ENCODE data around the gene CFAP221.

The CFAP221 gene

GRCh38 chr2:119702203-119702917 is 158.1 kb downstream of the CFAP221 start:
- no peak overlapping the region for H3K27ac ChIP-seq (ENCODE audit: poor library complexity, severe bottlenecking)
- no peaks in the 10 kb centered on the region for H3K4me1 ChIP-seq (ENCODE audit: insufficient read depth, poor library complexity, severe bottlenecking)
- no peak overlapping the region for H3K4me3 ChIP-seq (ENCODE audit: severe bottlenecking)

GRCh38 chr2:119702918-119703401 is 158.7 kb downstream of the CFAP221 start:
- Histone ChIP-seq H3K27me3 (ENCODE audit: insufficient read depth, poor library complexity, severe bottlenecking) (no peaks in the 10 kb centered on the region), H3K4me1 (ENCODE audit: insufficient read depth, poor library complexity, severe bottlenecking) (no peaks in the 10 kb centered on the region), H3K4me3 (ENCODE audit: severe bottlenecking) (no peak overlapping the region), H3K36me3 (ENCODE audit: low read depth) (no peaks in the 10 kb centered on the region), H3K27ac (ENCODE audit: poor library complexity, severe bottlenecking) (no peak overlapping the region), H3K9me3 (ENCODE audit: severe bottlenecking) (peaks cover 4% of the 10 kb centered on the region)
- ATAC-seq (ENCODE audit: low read depth), result peak; percentile 90
- no peak for DNase-seq (ENCODE audit: low spot score)
- TF ChIP-seq CTCF (IDR thresholded peaks at IDR 0.05; ENCODE audit: poor library complexity, severe bottlenecking), result peak; percentile 95

More at GRCh38 chr2:119702203-119702917, 158.1 kb downstream of the CFAP221 start:
- no peak for ATAC-seq (ENCODE audit: low read depth)
- H3K36me3 ChIP-seq (ENCODE audit: low read depth), result no peaks in the 10 kb centered on the region
- peaks cover 4% of the 10 kb centered on the region for H3K9me3 ChIP-seq (ENCODE audit: severe bottlenecking)
- no peak for DNase-seq (ENCODE audit: low spot score)
- no peak for TF ChIP-seq CTCF (IDR thresholded peaks at IDR 0.05; ENCODE audit: poor library complexity, severe bottlenecking)
- no peaks in the 10 kb centered on the region for H3K27me3 ChIP-seq (ENCODE audit: insufficient read depth, poor library complexity, severe bottlenecking)

GRCh38 chr2:119703526-119703925 is 159.3 kb downstream of the CFAP221 start:
- H3K27me3 ChIP-seq (ENCODE audit: insufficient read depth, poor library complexity, severe bottlenecking), result no peaks in the 10 kb centered on the region
- no peak overlapping the region for H3K27ac ChIP-seq (ENCODE audit: poor library complexity, severe bottlenecking)
- TF ChIP-seq CTCF (IDR thresholded peaks at IDR 0.05; ENCODE audit: poor library complexity, severe bottlenecking), result no peak
- no peaks in the 10 kb centered on the region for H3K36me3 ChIP-seq (ENCODE audit: low read depth)
- H3K9me3 ChIP-seq (ENCODE audit: severe bottlenecking), result peaks cover 4% of the 10 kb centered on the region
- no peak overlapping the region for H3K4me3 ChIP-seq (ENCODE audit: severe bottlenecking)
- DNase-seq (ENCODE audit: low spot score), result no peak
- no peak for ATAC-seq (ENCODE audit: low read depth)
- no peaks in the 10 kb centered on the region for H3K4me1 ChIP-seq (ENCODE audit: insufficient read depth, poor library complexity, severe bottlenecking)

- Histone ChIP-seq H3K9me3 (ENCODE audit: severe bottlenecking) (peaks cover 4% of the 10 kb centered on the region), H3K36me3 (ENCODE audit: low read depth) (no peaks in the 10 kb centered on the region), H3K27me3 (ENCODE audit: insufficient read depth, poor library complexity, severe bottlenecking) (no peaks in the 10 kb centered on the region), H3K4me3 (ENCODE audit: severe bottlenecking) (no peak overlapping the region), H3K4me1 (ENCODE audit: insufficient read depth, poor library complexity, severe bottlenecking) (no peaks in the 10 kb centered on the region), H3K27ac (ENCODE audit: poor library complexity, severe bottlenecking) (no peak overlapping the region)
- TF ChIP-seq CTCF (IDR thresholded peaks at IDR 0.05; ENCODE audit: poor library complexity, severe bottlenecking), result no peak
- ATAC-seq (ENCODE audit: low read depth) (no peak), DNase-seq (ENCODE audit: low spot score) (no peak)
Observed at GRCh38 chr2:119704670-119705120, 160.4 kb downstream of the CFAP221 start.

- Histone ChIP-seq H3K27ac (ENCODE audit: poor library complexity, severe bottlenecking) (no peak overlapping the region), H3K4me3 (ENCODE audit: severe bottlenecking) (no peak overlapping the region), H3K36me3 (ENCODE audit: low read depth) (no peaks in the 10 kb centered on the region), H3K9me3 (ENCODE audit: severe bottlenecking) (peaks cover 4% of the 10 kb centered on the region), H3K4me1 (ENCODE audit: insufficient read depth, poor library complexity, severe bottlenecking) (no peaks in the 10 kb centered on the region), H3K27me3 (ENCODE audit: insufficient read depth, poor library complexity, severe bottlenecking) (no peaks in the 10 kb centered on the region)
- no peak for ATAC-seq (ENCODE audit: low read depth)
- no peak for TF ChIP-seq CTCF (IDR thresholded peaks at IDR 0.05; ENCODE audit: poor library complexity, severe bottlenecking)
- no peak for DNase-seq (ENCODE audit: low spot score)
Observed at GRCh38 chr2:119706221-119706620, 162.0 kb downstream of the CFAP221 start.
